Measurements from ENCODE around the gene ARHGEF28.

ARHGEF28 gene

GRCh38 chr5:73692981-73693380 is 67.0 kb downstream of the ARHGEF28 start:
- H3K4me3 ChIP-seq (ENCODE audit: low read length) = no peak overlapping the region
- no peak for DNase-seq (ENCODE audit: low read depth)
- TF ChIP-seq, protein P1, sequence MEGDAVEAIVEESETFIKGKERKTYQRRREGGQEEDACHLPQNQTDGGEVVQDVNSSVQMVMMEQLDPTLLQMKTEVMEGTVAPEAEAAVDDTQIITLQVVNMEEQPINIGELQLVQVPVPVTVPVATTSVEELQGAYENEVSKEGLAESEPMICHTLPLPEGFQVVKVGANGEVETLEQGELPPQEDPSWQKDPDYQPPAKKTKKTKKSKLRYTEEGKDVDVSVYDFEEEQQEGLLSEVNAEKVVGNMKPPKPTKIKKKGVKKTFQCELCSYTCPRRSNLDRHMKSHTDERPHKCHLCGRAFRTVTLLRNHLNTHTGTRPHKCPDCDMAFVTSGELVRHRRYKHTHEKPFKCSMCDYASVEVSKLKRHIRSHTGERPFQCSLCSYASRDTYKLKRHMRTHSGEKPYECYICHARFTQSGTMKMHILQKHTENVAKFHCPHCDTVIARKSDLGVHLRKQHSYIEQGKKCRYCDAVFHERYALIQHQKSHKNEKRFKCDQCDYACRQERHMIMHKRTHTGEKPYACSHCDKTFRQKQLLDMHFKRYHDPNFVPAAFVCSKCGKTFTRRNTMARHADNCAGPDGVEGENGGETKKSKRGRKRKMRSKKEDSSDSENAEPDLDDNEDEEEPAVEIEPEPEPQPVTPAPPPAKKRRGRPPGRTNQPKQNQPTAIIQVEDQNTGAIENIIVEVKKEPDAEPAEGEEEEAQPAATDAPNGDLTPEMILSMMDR (conservative IDR thresholded peaks at IDR 0.05; ENCODE audit: low read depth, low read length) = no peak

GRCh38 chr5:73693573-73694061 is 67.6 kb downstream of the ARHGEF28 start:
- no peak for DNase-seq (ENCODE audit: low read depth)
- TF ChIP-seq, protein P1 (conservative IDR thresholded peaks at IDR 0.05; ENCODE audit: low read depth, low read length) = peak; percentile 68
- H3K4me3 ChIP-seq (ENCODE audit: low read length) = no peak overlapping the region

- DNase-seq (ENCODE audit: low read depth) = no peak
- TF ChIP-seq, protein P1 (conservative IDR thresholded peaks at IDR 0.05; ENCODE audit: low read depth, low read length) = no peak
- no peak overlapping the region for H3K4me3 ChIP-seq (ENCODE audit: low read length)
Observed at GRCh38 chr5:73694089-73694488, 68.1 kb downstream of the ARHGEF28 start.

- TF ChIP-seq, protein P1 (conservative IDR thresholded peaks at IDR 0.05; ENCODE audit: low read depth, low read length) = no peak
- no peak for DNase-seq (ENCODE audit: low read depth)
- H3K4me3 ChIP-seq (ENCODE audit: low read length) = no peak overlapping the region
Observed at GRCh38 chr5:73698011-73698410, 72.0 kb downstream of the ARHGEF28 start.

GRCh38 chr5:73701566-73701965 is 75.6 kb downstream of the ARHGEF28 start:
- no peak overlapping the region for H3K4me3 ChIP-seq (ENCODE audit: low read length)
- peak; percentile 56 for DNase-seq (ENCODE audit: low read depth)
- TF ChIP-seq, protein P1 (conservative IDR thresholded peaks at IDR 0.05; ENCODE audit: low read depth, low read length) = no peak

GRCh38 chr5:73702534-73702933 is 76.5 kb downstream of the ARHGEF28 start:
- TF ChIP-seq, protein P1 (conservative IDR thresholded peaks at IDR 0.05; ENCODE audit: low read depth, low read length) = no peak
- DNase-seq (ENCODE audit: low read depth) = no peak
- H3K4me3 ChIP-seq (ENCODE audit: low read length) = no peak overlapping the region

DNA sequence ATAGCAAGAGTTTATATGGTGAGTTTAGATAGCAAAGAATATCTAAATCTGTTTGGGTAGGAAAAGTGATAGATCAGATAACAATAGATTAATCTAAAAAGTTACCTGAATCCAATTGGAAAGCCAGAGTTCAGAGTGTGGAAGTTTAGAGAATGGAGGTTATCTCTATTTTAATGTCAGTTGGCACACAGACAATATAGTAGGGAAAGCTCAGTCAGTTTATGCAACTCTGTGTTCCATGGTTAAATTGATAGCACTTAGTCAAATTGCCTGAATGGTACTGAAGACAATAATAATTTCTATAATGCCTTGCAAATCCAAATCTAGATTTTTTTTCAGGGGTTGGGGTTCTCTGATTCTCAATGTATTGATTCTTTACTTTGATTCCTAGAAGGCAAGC is 77.0 kb downstream of the ARHGEF28 start:
- no peak for DNase-seq (ENCODE audit: low read depth)
- no peak overlapping the region for H3K4me3 ChIP-seq (ENCODE audit: low read length)
- TF ChIP-seq, protein P1 (conservative IDR thresholded peaks at IDR 0.05; ENCODE audit: low read depth, low read length) = no peak
